Measurements from ENCODE around the gene TBC1D22A.

TBC1D22A gene

DNA sequence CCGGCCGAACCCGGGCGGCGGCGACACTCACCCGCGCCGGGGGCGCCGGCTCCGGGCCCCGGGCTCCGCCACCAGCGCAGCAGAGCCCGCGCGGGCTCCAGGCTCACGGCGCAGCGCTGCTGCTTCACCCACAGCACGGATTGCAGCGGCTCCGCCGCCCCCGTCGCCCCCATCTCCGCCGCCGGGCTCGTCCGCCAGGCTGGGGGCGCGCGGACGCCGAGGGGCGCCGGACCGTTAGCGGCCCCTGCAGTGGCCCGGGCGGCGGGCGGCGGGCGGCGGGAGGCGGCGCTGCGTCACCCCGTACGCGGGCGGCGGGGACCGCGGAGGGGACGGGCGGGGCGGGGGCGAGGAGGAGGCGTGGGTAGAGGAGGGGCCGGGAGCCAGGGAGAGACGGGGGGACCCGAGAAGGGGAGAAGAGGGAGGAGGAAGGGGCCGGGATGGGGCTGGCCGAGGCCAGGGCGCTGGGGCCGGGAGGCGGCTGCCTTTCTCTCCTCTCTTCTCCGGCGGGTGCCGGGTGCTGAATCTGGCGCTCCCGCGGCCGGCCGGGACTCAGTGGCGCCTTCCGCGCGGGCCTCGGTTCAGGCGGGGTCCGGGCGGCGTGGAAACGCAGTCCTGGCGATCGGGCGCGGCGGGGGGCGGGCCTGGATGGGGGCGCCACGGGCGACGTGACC is 24.3 kb upstream of the TBC1D22A start, which contains the start of gene CERK:
Gene CERK (minus strand): TSS at position 277 of the 671 bp plus-strand sequence. CDS start 104 bp downstream, at position 173.
- DNase-seq = peak; percentile 65 to 73

GRCh38 chr22:46738647-46739093 is 23.8 kb upstream of the TBC1D22A start:
- peak in 1 of 2 experiments; percentile 17 for DNase-seq

DNA sequence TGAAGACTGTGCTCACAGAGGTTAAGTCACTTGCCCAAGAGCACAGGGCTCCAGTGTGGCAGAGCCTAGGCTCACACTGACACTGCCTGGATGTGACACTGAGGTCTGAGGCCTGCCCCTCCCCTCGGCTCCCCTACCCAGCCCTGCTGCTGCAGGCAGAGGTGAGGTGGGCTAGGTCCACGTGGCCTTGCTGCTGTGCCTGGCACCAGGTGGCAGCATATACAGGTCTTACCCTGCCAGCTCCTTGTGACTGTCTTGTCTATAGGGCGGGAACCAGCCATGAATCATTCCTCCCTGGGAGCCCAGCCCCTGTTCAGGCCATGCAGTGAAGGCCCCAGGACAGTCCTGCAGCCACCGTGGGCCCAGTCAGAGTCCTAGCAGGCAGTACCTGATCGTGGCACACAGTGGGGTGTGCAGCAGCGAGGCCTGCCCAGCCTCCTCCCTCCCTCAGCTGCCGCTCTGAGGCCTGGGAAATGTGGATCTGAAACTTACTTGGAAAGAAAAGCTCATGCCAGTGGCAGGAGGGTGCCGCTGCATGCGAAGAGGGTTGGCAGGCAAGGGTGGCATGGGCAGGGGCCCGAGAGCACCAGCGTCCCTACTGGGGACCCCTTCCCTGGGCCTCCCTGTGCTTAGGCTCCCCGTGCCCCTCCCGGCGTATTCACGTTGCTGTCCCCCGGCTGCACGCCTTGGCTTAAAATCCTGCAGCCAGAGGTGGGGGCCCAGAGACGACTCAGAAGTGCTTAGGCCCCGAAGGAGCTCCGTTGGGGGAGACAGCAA is 23.2 kb upstream of the TBC1D22A start:
- peak; percentile 64 to 73 for DNase-seq

- DNase-seq = no peak
Measured at GRCh38 chr22:46740910-46741780, 21.3 kb upstream of the TBC1D22A start.

- no peak for DNase-seq
Measured at GRCh38 chr22:46741974-46742519, 20.4 kb upstream of the TBC1D22A start.

- no peak for DNase-seq
Measured at GRCh38 chr22:46742576-46743221, 19.8 kb upstream of the TBC1D22A start.

- no peak for DNase-seq
Measured at GRCh38 chr22:46744581-46744980, 17.9 kb upstream of the TBC1D22A start.

DNA sequence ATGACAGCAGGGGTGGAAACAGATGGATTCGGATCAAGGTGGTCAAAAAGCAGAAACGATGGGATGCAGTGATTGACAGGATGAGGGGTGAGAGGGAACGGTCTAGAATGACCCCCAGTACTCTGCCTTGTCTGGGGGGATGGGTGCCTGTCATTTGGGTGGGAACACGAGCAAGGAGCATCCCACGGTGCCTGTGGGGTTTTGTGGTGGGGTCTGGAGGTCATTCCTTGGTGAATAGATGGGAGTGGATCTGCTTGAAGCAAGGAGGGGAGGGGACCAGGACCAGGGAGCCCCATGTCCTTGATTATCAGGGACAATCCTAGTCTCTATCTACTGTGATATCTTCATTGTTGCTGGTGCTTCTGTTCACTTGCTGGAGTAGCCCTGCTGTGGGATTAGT is 16.3 kb upstream of the TBC1D22A start:
- DNase-seq = no peak

GRCh38 chr22:46746620-46747019 is 15.8 kb upstream of the TBC1D22A start:
- no peak for DNase-seq

- DNase-seq = no peak
Measured at GRCh38 chr22:46747646-46748045, 14.8 kb upstream of the TBC1D22A start.

DNA sequence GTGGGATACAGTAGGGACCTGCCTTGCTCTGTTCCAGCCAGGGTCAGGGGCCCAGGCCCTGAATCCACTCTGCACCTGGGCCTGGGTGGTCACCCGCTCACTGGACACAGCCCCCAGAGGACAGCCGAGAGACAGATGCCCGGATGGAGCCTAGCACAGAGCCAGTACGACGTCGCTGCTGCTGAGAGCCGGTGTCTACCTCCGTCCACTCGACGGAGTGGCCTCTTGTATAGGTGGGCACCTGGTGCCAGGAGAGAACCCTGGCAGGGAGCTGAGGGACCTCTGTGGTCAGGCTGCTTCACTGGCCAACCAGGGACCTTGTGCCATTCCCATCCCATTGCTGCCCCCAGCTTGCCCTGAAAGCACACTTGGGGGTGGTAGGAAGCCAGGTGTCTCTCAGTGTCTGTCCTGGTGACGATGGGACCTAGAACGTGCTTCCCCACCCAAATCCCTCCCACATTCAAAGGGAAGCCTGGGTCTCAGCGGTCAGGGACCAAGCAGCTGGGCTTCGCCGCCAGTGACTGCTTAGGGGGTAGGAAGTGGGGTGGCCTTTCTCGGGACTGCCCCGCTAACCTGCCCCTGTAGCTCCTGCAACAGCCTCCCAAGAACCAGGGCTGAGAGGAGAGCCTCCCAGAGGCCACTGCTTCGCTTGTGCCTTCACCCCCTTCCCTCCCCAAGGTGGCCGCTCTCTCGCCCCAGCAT is 14.1 kb upstream of the TBC1D22A start:
- DNase-seq = no peak

DNA sequence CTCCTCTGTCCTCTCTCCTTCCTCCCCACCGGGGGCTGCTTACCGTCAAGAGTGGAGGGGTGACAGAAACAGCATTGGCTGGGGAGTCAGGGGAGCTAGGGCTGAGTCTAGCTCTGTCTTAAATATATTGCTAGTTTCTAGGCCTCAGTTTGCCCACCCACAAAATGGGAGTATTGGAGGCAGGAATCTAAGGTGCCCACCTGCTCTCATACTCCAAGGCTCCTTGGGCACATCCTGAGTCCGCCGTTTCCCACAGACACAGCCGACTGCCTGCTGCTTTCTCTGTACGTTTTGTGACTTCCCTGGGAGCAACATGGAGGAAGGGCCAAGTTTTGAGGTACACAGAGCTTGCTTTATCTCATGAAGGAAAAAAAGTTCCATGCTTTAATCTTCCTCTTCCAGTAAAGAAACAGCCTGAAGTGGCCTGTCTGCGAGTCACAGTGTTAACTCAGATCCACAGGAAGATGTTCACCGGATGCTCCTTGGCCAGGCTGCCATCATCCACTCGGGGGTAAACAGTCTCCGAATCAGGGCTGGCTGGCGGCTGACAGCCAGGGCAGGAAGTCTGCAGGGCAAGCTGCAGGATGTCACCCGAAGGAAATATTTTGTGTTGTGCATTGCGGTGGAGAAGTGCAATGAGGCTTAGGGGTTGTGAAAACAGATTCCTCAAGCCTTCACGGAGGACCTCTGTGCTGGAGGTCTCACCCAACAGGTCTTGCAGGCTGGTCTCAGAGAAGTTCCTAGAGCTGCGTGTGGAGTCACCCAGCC is 13.4 kb upstream of the TBC1D22A start:
- DNase-seq = peak; percentile 47 to 60

GRCh38 chr22:46749682-46750529 is 12.5 kb upstream of the TBC1D22A start:
- peak; percentile 49 to 51 for DNase-seq

- DNase-seq = no peak
Measured at GRCh38 chr22:46750530-46750800, 12.0 kb upstream of the TBC1D22A start.

- DNase-seq = no peak
Measured at GRCh38 chr22:46750863-46751443, 11.5 kb upstream of the TBC1D22A start.

GRCh38 chr22:46752286-46752987 is 10.0 kb upstream of the TBC1D22A start:
- no peak for DNase-seq

- DNase-seq = no peak
Measured at GRCh38 chr22:46752988-46753310, 9.5 kb upstream of the TBC1D22A start.

DNA sequence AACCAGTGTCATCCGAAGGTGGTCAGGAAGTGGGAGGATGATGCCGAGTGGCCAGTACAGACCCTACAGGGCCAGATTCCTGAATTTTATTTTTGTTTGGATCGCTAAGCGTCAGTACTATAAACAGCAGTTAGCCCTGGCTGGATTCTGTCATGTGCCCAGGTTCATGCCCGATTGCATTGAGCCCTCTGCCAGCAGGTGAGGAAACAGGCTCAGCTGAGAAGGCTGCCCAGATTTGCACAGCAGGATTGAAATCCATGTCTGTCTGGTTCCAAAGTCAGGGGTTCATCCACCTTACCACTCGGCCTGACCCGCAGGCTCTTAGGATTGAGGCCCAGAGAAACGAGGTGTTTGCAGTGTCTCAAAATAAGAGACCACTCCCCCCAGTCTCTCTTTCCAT is 9.1 kb upstream of the TBC1D22A start:
- no peak for DNase-seq

- no peak for DNase-seq
Measured at GRCh38 chr22:46753761-46754109, 8.7 kb upstream of the TBC1D22A start.
